Pancreas (tissue), 10 donors: ENCODE measurements around the gene HERC2. TPM values are rescaled to one million over a fixed set of nuclear protein-coding genes. Genes with fewer than 3 reads are reported as not detected.
"Not testable (repeated sequence)": the region's sequence is repeated elsewhere in the genome, so short reads cannot be mapped to it uniquely, and the experiment has no call there.

ENCODE experiments used
- ATAC-seq, 4 donors: fragments of 200-7000 bp; cut with Tn5 transposase; one replicate each; pipeline versions ENCODE4 v1.8.0 to v1.9.1; 2020; ENCODE audit warnings: mild to moderate bottlenecking in 4 of 4, moderate library complexity in 4 of 4
- DNase-seq, 6 donors: peaks; one replicate each; pipeline ENCODE4 v3.0.0-alpha.2; 2020
- FAIRE-seq: peaks from 2 replicates; lab custom pipeline; 2012; peaks lifted over from hg19 to GRCh38; lab: Jason Lieb, UNC
- H3K27ac ChIP-seq, 4 donors: fragments of 200-600 bp; sonication (generic); 1 replicate in 3 of 4; 2 replicates in 1 of 4; pipeline versions ENCODE4 v1.5.0 to v1.8.0; 2020
- H3K27me3 ChIP-seq, 4 donors: fragments of 200-600 bp; one replicate each; pipeline ENCODE4 v1.8.0; 2021
- H3K36me3 ChIP-seq, 3 donors: fragments of 200-600 bp; sonication (generic) in 1 of 3; one replicate each; pipeline versions ENCODE4 v1.5.0 to v1.8.0; 2020 to 2021
- H3K4me1 ChIP-seq, 3 donors: fragments of 200-600 bp; one replicate each; pipeline ENCODE4 v1.8.0; 2021
- H3K4me3 ChIP-seq, 4 donors: fragments of 200-600 bp; sonication (generic) in 2 of 4; one replicate each; pipeline versions ENCODE4 v1.5.0 to v1.8.0; 2020 to 2021
- H3K9me3 ChIP-seq, 4 donors: fragments of 200-600 bp; one replicate each; pipeline ENCODE4 v1.8.0; 2021
- WGBS, 2 donors: extraction: QIAGEN DNeasy Blood & Tissue Kit; methylation state at CpG; one replicate each; pipeline ENCODE4 v1.1.7; 2013; 5-methylcytosine and 5-hydroxymethylcytosine counted together
- intact Hi-C, 3 donors: fragments of 100-400 bp; cut with DNase I; formaldehyde crosslinking; loops; one replicate each; pipeline versions ENCODE4 v1.11.1 to v1.14.2; 2022
- polyA plus RNA-seq, 2 donors: library from polyadenylated mRNA; stranded (reverse); fragments of 200-250 nt; gene quantifications; one replicate each; pipeline ENCODE4 v1.2.3, GENCODE V29; 2013
- total RNA-seq, 6 donors: library from RNA; stranded (reverse); fragmentation: NEBNext Ultra II Directional in 4 of 6; extraction: Animal tissue kit (Norgen Biotek cat#: 25700) in 4 of 6; gene quantifications; one replicate each; pipeline versions ENCODE4 v1.2.1 to v1.2.4, GENCODE V29; 2021 to 2023
- TF ChIP-seq, protein P1 (sequence below), 4 donors: fragments of 200-600 bp; sonication (generic) in 3 of 4; IDR thresholded peaks; one replicate each; pipeline versions ENCODE4 v1.5.0 to v1.8.0; 2021; ENCODE audit warnings: antibody characterized with exemption in 4 of 4
- donor health status: healthy with polysubstance abuse.
- donor health status: DM: no; HTN: no; CAD: no; lungs with moderate emphysema.
- donor health status: DM: no; HTN: no; CAD: no.
- donor health status: control.
- donor health status: control.
- donor health status: Bipolar disorder and iron deficiency.
- donor health status: DM: yes; HTN: yes; CAD: no.
- donor health status: DM: no; HTN: no; CAD: no.
- donor health status: DM: no; HTN: no; CAD: no.
- donor health status: DM: yes; HTN: yes; CAD: no.

HERC2 gene
- total and polyA plus RNA-seq, 8 donors = 23.7 to 38.7 (median 26.4) TPM

DNA sequence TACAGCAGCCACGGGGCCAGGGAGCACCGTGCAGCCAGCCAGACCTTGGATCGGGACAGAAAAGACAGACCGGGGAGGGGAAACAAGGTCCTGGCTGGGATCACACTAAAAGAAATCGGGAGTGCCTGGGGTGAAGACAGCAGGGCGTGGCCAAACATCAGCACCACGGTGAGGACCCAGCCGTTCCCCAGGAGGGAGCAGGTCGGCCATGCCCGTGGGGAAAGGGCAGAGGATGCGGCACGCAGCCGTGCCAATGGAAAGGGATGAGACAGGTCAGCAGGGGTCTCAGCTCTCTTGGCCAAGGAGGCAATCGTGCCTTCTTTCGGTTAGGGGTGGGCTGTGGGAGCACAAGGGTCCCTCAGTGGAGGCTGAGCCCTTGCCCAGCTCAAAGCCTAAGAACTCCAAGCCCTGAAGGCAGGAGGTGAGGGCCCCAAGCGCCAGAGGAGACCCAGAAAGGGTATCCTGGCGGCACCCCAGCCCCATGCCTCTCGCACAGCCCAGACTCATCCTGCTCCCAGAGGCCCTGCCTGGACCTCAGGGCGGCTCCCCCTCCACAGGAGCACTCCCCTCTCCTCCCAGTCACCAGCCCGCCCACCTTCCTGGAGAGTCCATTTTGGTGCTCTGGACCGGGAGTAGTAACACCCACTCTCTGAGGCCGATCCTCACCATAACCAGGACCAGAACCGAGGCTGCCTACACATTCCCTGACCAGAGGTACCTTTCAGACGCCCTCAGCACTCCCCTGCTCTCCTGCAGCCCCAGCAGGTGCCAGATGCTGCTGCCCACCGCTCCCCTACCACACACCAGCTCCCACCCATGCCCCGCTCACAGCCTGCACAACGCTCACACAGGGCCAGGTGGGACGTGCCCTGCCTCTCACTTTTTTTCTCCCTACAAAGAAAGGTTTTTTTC is 199.7 kb downstream of the HERC2 start:
- DNase-seq (peak in 1 of 6 donors; percentile 81), FAIRE-seq (no peak), ATAC-seq (no peak)
- TF ChIP-seq, protein P1, sequence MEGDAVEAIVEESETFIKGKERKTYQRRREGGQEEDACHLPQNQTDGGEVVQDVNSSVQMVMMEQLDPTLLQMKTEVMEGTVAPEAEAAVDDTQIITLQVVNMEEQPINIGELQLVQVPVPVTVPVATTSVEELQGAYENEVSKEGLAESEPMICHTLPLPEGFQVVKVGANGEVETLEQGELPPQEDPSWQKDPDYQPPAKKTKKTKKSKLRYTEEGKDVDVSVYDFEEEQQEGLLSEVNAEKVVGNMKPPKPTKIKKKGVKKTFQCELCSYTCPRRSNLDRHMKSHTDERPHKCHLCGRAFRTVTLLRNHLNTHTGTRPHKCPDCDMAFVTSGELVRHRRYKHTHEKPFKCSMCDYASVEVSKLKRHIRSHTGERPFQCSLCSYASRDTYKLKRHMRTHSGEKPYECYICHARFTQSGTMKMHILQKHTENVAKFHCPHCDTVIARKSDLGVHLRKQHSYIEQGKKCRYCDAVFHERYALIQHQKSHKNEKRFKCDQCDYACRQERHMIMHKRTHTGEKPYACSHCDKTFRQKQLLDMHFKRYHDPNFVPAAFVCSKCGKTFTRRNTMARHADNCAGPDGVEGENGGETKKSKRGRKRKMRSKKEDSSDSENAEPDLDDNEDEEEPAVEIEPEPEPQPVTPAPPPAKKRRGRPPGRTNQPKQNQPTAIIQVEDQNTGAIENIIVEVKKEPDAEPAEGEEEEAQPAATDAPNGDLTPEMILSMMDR (IDR thresholded peaks at IDR 0.05) = no peak
- intact Hi-C loops = no loop called here
- no peaks in the 10 kb centered on the region for H3K4me1 ChIP-seq
- H3K36me3 ChIP-seq = peaks cover 0 to 13% (median 6%) of the 10 kb centered on the region in 3 donors
- H3K4me3 ChIP-seq = no peak overlapping the region
- H3K27ac ChIP-seq = no peak overlapping the region
- no peaks in the 10 kb centered on the region for H3K9me3 ChIP-seq
- 87 to 88% methylated on average over 27 to 28 of the region's 28 CpGs for WGBS, 2 donors
- no peaks in the 10 kb centered on the region for H3K27me3 ChIP-seq

DNA sequence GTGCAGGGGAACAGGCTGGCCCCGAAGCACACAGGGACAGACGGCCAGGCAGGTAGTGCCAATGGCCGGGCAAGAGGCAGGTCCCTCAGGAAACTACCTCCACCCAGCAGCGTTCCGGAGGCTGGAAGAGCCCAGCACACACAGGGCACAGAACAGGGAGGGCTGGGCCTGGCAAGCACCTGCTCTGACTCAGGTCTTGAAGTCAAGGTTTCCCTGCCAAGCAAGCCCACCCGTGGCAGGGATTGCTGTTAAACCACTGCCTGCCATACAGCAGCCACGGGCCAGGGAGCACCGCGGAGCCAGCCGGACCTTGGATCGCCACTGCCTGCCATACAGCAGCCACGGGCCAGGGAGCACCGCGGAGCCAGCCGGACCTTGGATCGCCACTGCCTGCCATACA is 200.4 kb downstream of the HERC2 start:
- H3K27me3 ChIP-seq, intact Hi-C loops, H3K4me1 ChIP-seq, H3K9me3 ChIP-seq, H3K4me3 ChIP-seq, ATAC-seq, FAIRE-seq, H3K27ac ChIP-seq, DNase-seq: not testable (repeated sequence)
- peaks cover 0 to 13% (median 6%) of the 10 kb centered on the region in 3 donors for H3K36me3 ChIP-seq
- WGBS, 2 donors = 93 to 98% methylated on average over 10 to 11 of the region's 16 CpGs

DNA sequence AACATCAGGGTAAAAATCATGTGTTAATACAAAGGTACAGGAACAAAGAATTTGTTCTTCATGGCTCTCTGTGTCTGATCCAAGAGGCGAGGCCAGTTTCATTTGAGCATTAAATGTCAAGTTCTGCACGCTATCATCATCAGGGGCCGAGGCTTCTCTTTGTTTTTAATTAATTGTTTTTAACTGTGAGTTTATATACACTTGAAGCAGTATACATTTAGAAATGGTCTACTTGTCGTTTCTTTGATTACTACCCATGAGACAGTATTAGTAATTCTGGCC is 201.7 kb downstream of the HERC2 start:
- intact Hi-C loops = no loop called here
- no peak overlapping the region for H3K4me3 ChIP-seq
- no peaks in the 10 kb centered on the region for H3K4me1 ChIP-seq
- no peak for ATAC-seq
- TF ChIP-seq, protein P1 (IDR thresholded peaks at IDR 0.05) = no peak
- H3K36me3 ChIP-seq = peaks cover 0 to 13% (median 6%) of the 10 kb centered on the region in 3 donors
- no peaks in the 10 kb centered on the region for H3K9me3 ChIP-seq
- no peak overlapping the region for H3K27ac ChIP-seq
- DNase-seq = no peak
- WGBS, 2 donors = 87 to 92% methylated on average over 4 of the region's 4 CpGs
- no peaks in the 10 kb centered on the region for H3K27me3 ChIP-seq
- FAIRE-seq = no peak

DNA sequence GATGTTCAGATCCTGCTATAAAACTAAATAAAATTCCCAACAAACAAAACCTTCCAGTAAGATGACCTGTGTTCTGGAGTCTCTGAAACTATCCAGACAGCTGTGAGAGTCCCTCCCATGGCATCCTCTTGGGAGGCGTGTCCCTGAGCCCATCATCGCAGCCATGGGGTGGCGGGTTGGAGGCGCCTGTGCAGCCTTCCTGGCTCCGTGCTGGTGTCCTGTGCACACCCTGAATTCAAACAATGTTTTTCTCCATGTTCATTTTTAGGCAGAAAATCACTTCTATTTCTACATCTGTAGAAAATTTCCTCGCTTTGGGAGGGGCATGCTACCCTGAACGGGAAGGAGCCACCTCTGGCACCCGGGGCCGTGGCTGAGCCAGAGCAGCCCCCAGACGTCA is 203.4 kb downstream of the HERC2 start:
- H3K4me1 ChIP-seq = no peaks in the 10 kb centered on the region
- peaks cover 0 to 11% (median 6%) of the 10 kb centered on the region in 3 donors for H3K36me3 ChIP-seq
- no peak overlapping the region for H3K4me3 ChIP-seq
- FAIRE-seq (no peak), ATAC-seq (no peak), DNase-seq (no peak)
- H3K9me3 ChIP-seq = no peaks in the 10 kb centered on the region
- WGBS, 2 donors = 93 to 94% methylated on average over 10 of the region's 10 CpGs
- TF ChIP-seq, protein P1 (IDR thresholded peaks at IDR 0.05) = no peak
- intact Hi-C loops = no loop called here
- H3K27me3 ChIP-seq = no peaks in the 10 kb centered on the region
- no peak overlapping the region for H3K27ac ChIP-seq

DNA sequence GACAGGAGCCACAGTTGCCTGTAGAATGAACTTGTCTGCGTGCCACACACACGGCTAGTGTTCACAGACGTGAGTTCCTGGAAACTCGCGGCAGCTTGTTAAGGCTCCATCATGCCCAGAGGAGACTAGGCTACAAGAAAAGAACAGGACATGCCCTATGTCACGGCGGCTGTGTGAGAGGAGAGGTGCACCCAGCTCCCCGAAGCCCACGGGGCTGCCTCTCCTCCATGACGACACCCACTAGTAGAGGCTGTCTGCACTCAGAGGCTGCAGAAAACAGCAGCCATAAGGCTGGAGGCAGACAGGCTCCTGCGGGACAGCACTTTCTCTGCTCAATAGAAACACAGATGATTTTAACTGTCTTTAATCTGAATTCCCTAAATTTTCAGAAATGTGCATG is 203.9 kb downstream of the HERC2 start:
- FAIRE-seq = no peak
- no peaks in the 10 kb centered on the region for H3K4me1 ChIP-seq

More for the DNA sequence above, 203.9 kb downstream of the HERC2 start:
- ATAC-seq (no peak), DNase-seq (no peak)
- Histone ChIP-seq H3K36me3 (peaks cover 0 to 15% (median 6%) of the 10 kb centered on the region in 3 donors), H3K27me3 (no peaks in the 10 kb centered on the region), H3K27ac (no peak overlapping the region), H3K9me3 (no peaks in the 10 kb centered on the region), H3K4me3 (no peak overlapping the region)
- TF ChIP-seq, protein P1 (IDR thresholded peaks at IDR 0.05) = no peak
- intact Hi-C loops = no loop called here
- 91 to 95% methylated on average over 11 of the region's 11 CpGs for WGBS, 2 donors
